ENCODE data around the gene BSN.

Gene BSN

GRCh38 chr3:49657208-49657915, 103.1 kb downstream of the BSN start:
- DNase-seq: no peak

- no peak for DNase-seq
Measured at GRCh38 chr3:49658711-49659110, 104.4 kb downstream of the BSN start.

GRCh38 chr3:49659756-49660155, 105.5 kb downstream of the BSN start:
- no peak for DNase-seq

GRCh38 chr3:49661281-49661680, 107.0 kb downstream of the BSN start:
- no peak for DNase-seq

GRCh38 chr3:49662021-49662420, 107.7 kb downstream of the BSN start:
- DNase-seq: no peak

GRCh38 chr3:49662720-49663413, 108.6 kb downstream of the BSN start:
- DNase-seq: no peak

GRCh38 chr3:49663831-49664230, 109.6 kb downstream of the BSN start:
- DNase-seq: no peak

- DNase-seq: no peak
Measured at GRCh38 chr3:49664300-49664699, 110.0 kb downstream of the BSN start.

- DNase-seq: no peak
Measured at GRCh38 chr3:49665822-49666519, 111.7 kb downstream of the BSN start.

GRCh38 chr3:49666592-49666991, 112.3 kb downstream of the BSN start:
- no peak for DNase-seq

GRCh38 chr3:49667701-49668413, 113.6 kb downstream of the BSN start:
- DNase-seq: no peak

GRCh38 chr3:49668414-49668797, 114.1 kb downstream of the BSN start:
- no peak for DNase-seq

- DNase-seq: no peak
Measured at GRCh38 chr3:49668861-49669260, 114.6 kb downstream of the BSN start.

- no peak for DNase-seq
Measured at GRCh38 chr3:49669352-49669751, 115.1 kb downstream of the BSN start.

GRCh38 chr3:49670940-49671290, 116.6 kb downstream of the BSN start:
- DNase-seq: no peak

GRCh38 chr3:49671291-49672288, 117.3 kb downstream of the BSN start:
- no peak for DNase-seq

GRCh38 chr3:49673121-49673714, 118.9 kb downstream of the BSN start:
- no peak for DNase-seq

GRCh38 chr3:49673715-49674496, 119.6 kb downstream of the BSN start, which contains the start of gene APEH:
Gene APEH, plus strand, starts transcription at chr3:49674351. Its CDS starts 51 bp downstream, at chr3:49674402.
- no peak for DNase-seq

- no peak for DNase-seq
Measured at GRCh38 chr3:49674497-49674983, 120.3 kb downstream of the BSN start.

- no peak for DNase-seq
Measured at GRCh38 chr3:49675912-49676311, 121.6 kb downstream of the BSN start.
